SK-N-DZ (cell line): ENCODE results near the gene NOC2L.
A peak's percentile ranks its signal among the peaks of the same experiment; 100 is the strongest.

Source experiments
- DNase-seq: peaks from one replicate; pipeline ENCODE4 v3.0.0-alpha.2; 2015; ENCODE audit warnings: low spot score

The NOC2L gene

DNA sequence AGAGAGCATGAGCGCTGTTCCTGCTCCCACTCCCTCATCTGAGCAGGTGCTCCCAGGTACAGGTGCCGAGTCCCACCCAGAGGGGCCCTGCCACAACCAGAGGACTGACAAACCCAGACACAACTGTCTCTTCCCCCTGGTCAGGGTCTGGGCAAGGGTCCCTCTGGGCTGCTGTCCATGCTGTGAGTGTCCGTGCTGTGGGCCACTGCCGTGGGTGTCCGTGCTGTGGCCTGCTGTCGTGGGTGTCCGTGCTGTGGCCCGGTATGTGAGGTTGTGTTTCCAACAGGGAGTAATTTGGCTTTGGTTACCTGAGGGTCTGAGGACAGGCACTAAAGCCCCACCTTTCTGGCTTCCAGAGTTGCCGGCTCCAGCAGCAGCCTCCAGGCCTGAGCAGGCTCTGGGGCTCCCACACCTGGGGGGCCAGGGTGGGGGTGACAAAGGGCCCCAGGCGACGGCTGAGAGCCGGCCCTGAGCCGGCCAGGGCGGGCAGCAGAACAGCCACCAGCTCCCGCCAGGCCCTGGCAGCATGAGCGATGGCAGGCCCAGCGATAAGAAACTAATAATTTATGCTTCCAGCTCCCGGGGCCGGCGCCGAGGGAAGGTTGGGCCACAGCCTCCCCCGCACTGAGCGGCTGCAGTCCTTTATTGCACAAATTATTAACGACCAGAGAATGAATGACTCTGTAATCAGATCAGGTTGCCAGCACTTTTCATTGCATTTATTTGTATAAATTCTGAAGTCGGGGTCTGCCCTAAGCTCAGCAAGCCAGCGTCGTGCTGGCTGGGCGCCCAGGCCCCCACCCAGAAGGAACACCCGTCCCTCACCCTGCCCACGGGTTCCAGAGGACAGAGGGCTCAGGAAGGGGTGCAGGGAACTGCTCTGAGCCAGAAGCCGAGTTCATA, 42.6 kb downstream of the NOC2L start:
- DNase-seq, result peak; percentile 59

DNA sequence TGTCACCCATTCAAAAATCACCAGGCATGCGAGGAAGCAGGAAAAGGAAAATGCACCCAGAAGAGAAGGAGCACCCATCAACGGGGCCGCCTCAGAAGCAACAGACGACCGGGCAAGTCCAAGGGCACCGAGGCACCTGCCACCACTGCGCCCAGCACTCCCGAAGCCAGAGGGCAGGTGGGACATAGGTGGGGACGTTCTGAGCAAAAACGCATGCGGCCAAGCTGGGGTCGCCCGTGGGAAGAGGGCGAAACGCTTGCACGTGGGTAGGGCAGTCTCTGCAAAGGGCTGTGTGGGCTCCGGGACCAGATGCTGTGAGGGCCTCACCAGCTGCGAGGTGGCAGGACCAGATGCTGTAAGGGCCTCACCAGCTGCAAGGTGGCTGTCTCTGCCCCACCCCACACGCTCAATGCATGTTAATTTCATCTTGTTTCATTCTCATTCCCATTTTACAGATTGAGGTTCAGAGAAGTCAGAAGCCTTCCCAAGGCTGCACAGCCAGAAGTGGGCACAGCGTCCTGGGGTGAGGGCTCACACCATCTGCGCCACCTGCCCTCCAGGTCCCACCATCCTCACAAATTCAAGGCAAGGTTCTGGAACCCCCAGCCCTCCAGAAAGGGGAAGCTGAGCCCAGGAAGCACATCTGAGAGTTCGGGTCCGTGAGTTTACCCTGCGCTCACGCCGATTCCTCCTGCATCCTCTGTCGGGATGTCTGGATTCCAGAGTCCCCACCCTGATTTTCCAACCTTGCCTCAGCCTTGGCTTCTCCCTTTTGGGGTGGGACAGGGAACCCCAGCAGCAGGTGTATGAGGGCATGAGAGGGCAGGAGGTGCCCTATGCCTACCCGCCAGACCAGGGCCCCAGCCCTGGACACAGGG, 43.5 kb downstream of the NOC2L start:
- DNase-seq, result peak; percentile 1

DNA sequence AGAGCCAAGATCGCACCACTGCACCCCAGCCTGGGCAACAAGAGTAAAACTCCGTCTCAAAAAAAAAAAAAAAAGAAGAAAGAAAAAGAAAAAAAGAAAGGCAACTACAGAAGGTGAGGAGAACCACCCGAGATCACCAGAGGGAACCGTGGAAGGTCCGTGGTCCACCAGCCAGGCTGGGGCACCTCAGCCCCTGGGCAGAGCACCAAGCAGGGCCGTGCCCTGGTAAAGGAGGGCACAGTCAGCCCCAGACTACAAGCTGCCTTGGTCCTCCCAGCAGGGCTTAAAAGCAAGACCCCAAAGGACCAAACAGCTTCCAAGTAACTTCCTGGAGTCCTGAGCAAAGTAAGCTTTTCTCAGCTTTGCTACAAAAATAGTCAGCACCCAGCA, 44.2 kb downstream of the NOC2L start:
- DNase-seq, result no peak

DNA sequence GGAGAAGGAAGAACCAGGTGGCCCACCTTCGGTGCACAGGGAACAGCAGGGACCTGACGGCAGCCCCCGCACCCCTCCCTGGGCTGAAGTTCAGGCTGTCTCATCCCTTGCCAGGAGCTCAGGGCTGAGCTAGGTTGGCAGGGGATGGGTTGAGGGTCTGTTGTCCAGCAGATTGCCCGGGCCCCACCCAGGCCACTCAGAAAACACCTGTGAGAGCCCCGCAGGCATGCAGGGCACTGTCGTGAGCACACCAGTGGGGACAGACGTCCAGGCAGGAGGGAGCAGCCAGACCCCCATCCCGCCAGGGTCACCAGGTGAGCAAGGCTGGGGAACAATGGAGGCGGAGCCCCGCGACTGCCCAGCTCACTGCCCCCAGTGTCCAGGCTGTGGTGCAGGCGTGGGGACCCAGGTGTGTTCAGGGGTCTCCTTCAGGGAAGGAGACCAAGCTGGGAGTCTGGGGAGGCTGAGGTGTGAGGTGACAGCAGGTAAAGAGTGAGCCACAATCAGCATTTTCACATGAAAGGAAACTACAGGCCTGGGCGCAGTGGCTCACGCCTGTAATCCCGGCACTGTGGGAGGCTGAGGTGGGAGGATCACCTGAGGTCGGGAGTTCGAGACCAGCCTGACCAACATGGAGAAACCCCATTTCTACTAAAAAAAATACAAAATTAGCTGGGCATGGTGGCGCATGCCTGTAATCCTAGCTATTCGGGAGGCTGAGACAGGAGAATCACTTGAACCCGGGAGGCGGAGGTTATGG, 44.7 kb downstream of the NOC2L start:
- DNase-seq, result peak; percentile 2

DNA sequence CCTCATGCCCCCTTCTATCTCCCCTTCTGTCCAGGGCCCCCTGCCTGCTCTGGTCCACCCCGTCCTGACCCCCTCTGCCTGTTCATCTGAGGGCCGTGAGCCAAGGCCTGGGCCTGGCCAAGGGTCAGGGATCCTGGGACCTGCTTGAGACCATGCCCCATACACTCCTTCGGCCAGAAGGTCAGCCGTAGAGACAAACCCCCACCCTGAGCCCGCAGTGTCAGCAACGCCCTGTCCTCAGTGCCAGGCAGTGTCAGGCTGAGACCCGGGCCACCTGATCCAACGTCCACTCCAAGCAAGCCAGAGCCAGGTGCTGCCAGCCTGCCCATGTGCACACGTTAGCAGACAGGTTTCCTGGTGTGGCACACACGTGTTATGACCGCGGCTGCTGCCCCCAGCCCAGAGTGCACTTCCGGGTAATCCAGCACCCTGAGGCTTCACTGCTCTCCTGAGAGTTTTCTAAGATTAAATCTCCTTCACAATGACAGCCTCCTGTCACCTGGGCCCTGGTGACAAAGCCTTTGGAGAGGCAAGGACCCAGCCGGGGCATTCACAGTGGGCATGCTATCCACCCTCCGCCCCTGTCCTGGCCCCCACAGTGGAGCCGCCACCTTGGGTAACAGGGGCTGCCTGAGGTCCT, 45.4 kb downstream of the NOC2L start:
- peak; percentile 9 for DNase-seq

DNA sequence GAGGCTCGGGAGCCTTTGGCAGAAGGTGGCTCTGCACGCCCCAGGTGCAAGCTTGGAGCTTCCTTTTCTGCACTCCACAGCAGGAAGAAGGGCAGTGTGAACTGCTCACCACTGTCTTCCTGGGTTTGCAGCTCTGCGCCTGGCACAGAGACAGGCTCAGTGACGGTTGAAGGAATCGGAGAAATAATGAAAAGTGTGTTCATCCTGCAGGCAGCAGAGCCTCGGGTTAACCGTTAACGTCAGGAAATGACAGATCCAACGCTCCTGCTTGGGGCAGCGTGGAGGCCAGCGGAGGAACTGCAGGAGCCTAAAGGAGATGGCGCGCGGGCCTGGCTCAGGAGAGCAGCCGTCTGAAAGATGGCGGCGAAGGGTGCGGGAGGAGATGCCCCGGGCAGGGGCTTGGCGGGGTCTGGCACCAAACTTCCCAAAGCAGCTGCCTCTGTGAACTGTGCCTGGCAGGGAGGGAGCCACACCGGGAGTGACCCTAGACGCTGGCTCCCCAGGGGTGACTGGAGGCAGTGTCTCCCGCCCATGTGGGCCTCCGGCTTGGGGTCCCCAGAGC, 46.2 kb downstream of the NOC2L start:
- peak; percentile 65 for DNase-seq

DNA sequence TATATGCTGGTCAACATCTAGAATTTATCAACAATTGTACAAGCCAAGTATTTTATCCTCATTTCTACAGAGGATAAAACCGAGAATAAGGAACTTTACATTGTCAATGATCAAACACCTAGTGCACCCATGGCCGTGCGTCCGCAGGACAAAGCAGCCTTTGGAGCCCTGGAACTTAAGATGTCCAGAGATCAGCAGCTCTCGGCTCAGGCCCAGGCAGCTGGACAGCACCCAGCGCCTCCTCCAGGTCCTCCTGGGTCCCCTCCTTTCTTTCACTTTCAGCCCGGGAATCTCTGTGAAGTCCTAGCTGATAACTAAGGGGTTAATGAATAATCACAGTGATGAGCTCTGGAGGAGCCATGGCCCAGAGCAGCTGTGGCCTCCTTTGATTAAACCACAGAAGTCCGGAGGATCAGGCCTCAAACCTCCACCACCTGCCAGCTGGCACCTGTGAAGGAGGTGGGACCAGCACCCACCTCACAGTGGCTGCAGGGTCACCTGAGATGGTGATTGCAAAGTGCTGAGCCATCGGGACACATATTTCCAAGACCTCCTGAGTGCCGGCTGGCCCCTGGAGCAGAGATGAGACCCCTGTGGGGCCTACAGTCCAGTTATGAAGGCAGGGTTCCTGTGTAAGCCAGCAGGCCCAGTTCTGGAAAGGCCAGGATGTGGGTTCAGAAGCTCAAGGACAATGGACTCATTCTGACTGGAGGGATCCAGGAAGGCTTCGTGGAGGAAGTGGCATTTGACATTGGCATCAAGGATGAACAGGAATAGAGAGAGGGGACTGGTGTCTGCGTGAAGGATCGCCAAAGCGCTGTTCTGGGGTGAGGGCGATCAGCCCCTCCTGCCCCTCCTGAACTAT, 46.9 kb downstream of the NOC2L start:
- peak; percentile 27 for DNase-seq

DNA sequence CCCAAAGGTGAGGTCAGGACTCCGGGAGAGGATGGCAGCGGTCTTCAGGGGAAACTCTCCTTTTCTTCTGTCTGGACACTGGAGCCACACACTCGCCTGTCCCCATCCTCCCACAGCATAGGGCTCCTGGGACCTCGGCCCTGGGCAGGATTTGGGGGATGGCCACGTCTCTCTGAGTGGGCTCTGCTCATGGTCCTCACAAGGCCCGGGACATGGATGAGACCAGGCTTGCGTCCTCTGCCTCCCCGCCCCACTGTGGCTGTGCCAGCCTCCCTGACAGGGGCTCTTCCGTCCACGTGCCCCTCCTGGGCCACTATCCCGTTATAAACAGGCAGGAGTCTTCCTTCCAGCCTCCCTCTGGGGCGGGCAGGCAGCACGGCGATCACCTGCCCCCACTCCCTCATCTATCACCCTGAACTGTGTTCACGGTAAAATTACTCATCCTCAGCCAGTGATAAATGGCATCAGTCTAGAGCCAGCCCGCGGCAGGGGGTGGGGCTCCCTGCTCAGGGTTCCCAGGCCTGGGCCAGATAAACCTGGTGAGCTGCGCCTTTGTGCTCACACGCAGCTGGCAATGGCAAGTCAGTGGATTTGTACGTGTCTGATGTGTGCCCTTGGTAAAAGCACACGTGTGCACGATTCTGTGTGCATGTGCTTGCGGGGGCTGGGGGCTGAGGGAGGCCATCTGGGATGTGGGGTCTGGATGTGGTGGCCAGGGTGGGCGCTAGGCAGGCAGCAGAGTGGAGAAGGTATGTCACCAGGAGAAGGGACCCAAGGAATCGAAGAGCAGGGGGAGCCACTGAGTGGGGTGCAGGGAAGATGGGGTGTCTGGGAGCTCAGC, 48.0 kb downstream of the NOC2L start:
- peak; percentile 69 for DNase-seq

DNA sequence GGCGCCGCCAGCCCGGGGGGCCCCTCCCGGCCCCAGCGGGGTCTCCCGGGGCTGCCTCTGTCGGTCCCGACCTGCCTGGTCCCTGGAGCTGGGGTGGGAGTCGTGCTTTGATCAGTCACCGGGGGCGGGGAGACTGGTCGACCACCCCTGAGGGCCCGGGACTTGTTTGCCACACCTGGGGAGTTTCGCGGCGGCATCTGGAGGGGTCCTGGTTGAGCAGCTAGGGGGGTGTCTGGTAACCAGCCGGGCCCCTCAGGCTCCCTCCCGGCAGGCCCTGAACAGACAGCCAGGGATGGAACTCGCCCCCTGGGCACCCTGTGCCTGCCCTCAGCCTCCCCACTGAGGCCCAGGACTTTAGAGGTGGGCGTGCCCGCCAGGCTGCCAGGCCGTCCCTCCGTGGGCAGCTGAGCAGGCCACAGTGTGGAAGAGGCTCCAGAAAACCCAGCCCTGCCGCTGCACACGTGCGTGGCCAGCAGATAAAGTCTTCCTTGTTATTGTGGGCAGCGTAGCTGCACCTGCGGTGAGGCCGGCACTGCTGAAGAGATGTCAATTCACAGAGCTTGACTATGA, 48.7 kb downstream of the NOC2L start:
- DNase-seq, result peak; percentile 27

DNA sequence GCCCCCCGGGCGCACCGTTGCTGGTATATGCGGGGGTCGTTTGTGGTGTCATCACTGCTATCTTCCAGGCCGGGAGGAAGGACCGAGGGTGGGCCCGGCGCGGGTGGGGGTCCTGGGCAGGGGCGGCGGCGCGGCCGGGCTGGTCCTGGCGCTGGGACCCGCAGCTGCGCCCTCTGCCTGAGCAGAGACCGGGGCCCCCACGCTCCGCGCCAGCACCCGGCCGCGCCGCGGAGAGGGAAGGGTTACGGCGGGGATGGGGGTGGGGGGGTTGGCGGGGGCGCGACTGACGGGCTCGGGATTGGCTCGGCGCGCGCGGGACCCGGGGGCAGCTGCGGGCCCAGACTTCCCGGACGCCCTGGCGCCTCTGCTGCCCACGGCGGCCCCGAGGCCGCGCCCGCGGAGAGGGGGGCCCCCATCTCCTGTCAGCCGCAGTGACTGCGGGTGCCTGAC, 49.2 kb downstream of the NOC2L start:
- DNase-seq, result peak; percentile 16

DNA sequence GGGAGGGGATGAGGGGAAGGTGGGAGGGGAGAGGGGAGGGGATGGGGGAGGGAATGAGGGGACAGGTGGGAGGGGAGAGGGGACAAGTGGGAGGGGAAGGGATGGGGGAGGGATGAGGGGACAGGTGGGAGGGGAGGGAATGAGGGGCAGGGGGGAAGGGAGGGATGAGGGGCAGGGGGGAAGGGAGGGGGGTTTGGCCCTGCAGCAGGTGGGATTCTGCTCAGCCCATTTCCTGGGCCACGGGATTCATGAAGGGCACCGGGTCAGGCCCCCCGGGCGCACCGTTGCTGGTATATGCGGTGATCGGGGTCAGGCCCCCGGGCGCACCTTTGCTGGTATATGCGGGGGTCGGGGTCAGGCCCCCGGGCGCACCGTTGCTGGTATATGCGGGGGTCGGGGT, 50.4 kb downstream of the NOC2L start:
- DNase-seq, result no peak

DNA sequence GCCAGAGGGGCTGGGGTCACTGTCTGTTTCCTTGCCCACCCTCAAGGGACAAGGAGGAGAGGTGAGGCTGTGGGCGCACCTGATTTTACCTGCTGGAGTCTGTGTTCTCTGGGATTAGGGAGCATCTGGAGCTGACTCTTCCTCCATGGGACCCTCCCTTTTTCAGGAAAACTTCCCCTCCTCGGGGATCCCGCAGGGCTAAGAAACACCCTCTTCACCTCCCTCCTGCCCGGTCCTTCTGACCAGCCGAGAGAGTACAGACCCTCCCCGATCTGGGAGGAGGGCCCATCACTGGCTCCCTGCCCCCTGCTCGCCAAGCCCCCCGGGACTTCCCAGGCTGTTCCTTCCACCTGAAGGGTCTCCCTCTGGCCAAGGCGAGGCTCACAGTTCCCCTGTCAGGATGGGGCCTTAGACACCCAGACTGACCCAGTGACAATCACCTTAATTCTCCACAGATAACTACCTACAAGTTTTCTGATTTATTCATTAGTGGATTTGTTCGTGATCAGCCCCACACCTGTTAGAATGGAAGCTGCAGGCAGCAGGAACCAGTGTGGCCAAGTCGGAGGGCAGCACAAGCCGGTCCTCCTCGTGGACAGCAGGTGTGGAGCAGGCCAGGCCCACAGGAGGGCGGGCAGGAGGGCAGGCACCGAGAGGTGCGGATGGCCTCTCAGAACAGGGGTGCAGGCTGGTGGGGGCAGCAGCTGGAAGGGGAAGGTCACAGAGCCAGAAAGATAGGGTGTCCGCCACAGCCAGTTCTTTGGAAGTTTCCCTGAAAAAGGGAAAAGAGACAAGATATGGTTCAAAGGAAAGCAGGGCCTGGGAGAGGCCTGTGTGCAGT, 51.2 kb downstream of the NOC2L start:
- DNase-seq, result peak; percentile 3

DNA sequence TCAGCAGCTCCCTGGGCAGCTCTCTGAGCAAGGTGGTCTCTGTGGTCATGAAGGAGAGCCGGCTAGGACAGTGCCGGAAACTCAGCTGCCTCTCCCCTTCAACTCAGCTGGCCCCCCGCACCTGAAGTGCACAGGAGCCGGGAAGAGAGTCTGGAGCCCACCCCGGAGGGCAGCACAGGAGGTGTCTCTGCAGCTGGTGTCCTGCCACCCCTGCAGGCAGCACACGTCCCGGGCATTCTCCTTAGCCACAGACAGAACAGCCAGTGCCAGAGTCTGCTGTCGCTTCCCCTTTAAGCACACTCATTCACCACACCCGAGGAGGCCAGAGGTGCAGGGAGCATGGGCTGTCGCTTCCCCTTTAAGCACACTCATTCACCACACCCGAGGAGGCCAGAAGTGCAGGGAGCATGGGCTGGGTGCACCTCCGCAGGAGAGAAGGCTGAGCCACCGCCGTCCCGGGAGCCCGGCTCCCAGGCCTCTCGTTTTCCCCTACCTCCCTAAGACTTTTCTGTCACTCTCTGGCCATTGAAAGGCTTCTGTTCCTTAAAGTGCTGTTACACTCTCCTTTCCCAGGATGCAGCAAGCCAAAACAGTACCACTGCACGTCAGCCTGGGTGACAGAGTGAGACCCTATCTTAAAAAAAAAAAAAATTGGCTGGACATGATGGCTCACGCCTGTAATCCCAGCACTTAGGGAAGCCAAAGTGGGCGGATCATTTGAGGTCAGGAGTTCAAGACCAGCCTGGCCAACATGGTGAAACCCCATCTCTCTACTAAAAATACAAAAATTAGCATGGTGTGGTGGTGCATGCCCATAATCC, 52.2 kb downstream of the NOC2L start:
- DNase-seq, result peak; percentile 38

DNA sequence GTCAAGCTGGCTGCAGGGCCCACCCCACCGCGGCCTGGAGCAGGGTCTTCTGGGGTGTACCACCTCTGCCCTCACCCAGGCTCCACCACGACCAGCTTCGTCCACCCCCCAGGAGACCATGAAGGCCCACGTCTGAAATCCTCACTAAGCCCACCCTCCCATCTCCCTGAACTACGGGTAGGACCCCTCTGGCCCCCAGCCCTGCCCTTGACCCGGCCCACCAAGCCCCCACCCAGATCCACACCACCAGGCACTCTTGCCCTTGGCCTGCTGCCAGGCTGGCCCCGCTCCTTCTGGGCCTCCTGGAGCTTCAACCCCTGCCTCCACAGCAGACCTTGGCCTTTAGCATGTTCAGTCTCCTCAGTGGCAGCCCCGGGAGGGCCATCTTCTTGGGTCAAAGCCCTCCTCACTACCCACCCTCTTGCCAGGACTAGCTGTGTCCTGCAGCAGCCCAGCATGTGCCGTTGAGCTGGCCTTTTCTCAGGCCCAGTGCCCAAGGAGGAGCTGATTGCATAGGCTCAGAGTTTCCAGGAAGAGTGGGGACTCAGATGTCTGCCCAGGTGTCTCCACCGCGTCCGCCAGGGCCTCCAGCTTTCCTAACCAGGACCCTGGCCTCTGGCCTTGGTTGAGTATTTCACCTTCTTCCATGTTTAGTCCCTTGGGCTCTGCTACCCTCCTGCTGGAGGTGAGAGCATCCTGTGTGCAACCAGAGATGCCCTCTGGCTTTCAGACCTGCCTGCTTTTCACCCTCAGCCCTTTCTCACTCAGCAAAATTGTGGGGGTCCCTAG, 53.1 kb downstream of the NOC2L start:
- peak; percentile 6 for DNase-seq

DNA sequence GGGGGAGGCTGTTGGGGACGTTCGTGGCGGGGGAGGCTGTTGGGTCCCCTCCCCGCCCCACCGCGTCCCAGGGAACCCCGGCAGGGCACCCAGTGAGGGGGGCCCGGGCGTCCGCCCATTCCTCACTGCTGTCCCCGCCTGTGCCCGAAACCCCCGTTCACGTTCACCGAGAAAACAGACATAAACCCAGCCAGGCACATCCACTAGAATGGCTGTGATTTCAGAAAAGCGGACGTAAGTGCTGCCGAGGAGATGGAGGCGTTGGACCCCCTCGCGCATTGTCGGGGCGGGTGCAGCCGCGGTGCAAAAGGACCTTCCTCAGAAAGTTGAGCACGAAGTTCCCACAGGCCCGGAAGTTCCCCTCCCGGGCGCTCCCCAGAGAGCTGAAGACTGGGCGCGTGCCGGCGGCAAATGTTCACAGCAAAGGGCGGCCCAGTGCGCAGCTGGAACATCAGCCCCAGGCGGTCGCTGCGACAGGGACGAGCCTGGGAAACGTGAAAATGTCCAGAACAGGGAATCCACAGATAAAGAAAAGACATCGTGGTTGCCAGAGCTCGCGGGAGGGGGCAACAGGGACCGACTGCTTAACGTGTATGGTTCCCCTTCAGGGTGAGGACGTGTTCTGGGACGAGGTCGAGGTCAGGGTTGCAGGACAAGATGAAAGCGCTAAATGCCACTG, 53.8 kb downstream of the NOC2L start:
- peak; percentile 28 for DNase-seq
